HepG2 (cell line): ENCODE results near the gene EFNA2. TPM values are rescaled to one million over a fixed set of nuclear protein-coding genes. Genes with fewer than 3 reads are reported as not detected.
A peak's percentile ranks its signal among the peaks of the same experiment; 100 is the strongest.

Experiments
- ARHGAP35 ChIP-seq: sonication (generic); formaldehyde crosslinking; IDR thresholded peaks from 2 replicates; pipeline ENCODE4 v1.9.0; 2022; ENCODE audit warnings: mild to moderate bottlenecking, inconsistent platforms, moderate library complexity, missing genetic modification reagents, borderline replicate concordance
- CERS6 ChIP-seq: sonication (generic); formaldehyde crosslinking; IDR thresholded peaks from 2 replicates; pipeline ENCODE4 v1.5.0; 2020; ENCODE audit warnings: missing genetic modification reagents
- FOXM1 ChIP-seq: sonication (generic); formaldehyde crosslinking; IDR thresholded peaks from 2 replicates; pipeline ENCODE4 v1.5.0; 2020; ENCODE audit warnings: missing genetic modification reagents
- GMEB1 ChIP-seq: sonication (generic); formaldehyde crosslinking; IDR thresholded peaks from 2 replicates; pipeline ENCODE4 v1.5.1; 2020; ENCODE audit warnings: missing genetic modification reagents, mild to moderate bottlenecking, borderline replicate concordance
- PRDM10 ChIP-seq: sonication (generic); formaldehyde crosslinking; IDR thresholded peaks from 2 replicates; pipeline ENCODE4 v1.4.0; 2020; ENCODE audit warnings: low read depth, missing genetic modification reagents
- RBAK ChIP-seq: sonication (generic); formaldehyde crosslinking; IDR thresholded peaks from 2 replicates; pipeline ENCODE4 v1.5.1; 2020; ENCODE audit warnings: mild to moderate bottlenecking, missing genetic modification reagents
- REPIN1 ChIP-seq: sonication (generic); formaldehyde crosslinking; IDR thresholded peaks from 2 replicates; pipeline ENCODE4 v1.8.0; 2022; ENCODE audit warnings: missing genetic modification reagents, low read depth, mild to moderate bottlenecking, borderline replicate concordance
- SP2 ChIP-seq: sonication (generic); formaldehyde crosslinking; IDR thresholded peaks from 2 replicates; pipeline ENCODE4 v1.5.1; 2020; ENCODE audit warnings: mild to moderate bottlenecking, missing genetic modification reagents
- TCF7L2 ChIP-seq: IDR thresholded peaks from 2 replicates; pipeline ENCODE4 v1.6.1; 2011; ENCODE audit warnings: mild to moderate bottlenecking, low read depth, low read length, moderate library complexity
- ZBTB37 ChIP-seq: sonication (generic); formaldehyde crosslinking; IDR thresholded peaks from 2 replicates; pipeline ENCODE4 v1.4.0; 2020; ENCODE audit warnings: mild to moderate bottlenecking, missing genetic modification reagents
- ZBTB39 ChIP-seq: sonication (generic); formaldehyde crosslinking; IDR thresholded peaks from 2 replicates; pipeline ENCODE4 v1.5.0; 2020; ENCODE audit warnings: missing genetic modification reagents
- ZFP41 ChIP-seq: sonication (generic); formaldehyde crosslinking; IDR thresholded peaks from 2 replicates; pipeline ENCODE4 v1.4.0; 2020; ENCODE audit warnings: mild to moderate bottlenecking, missing genetic modification reagents, borderline replicate concordance
- ZNF34 ChIP-seq: sonication (generic); formaldehyde crosslinking; IDR thresholded peaks from 2 replicates; pipeline ENCODE4 v1.4.0; 2020; ENCODE audit warnings: mild to moderate bottlenecking, missing genetic modification reagents, borderline replicate concordance
- ZNF556 ChIP-seq: sonication (generic); formaldehyde crosslinking; IDR thresholded peaks from 2 replicates; pipeline ENCODE4 v1.4.0; 2020; ENCODE audit warnings: mild to moderate bottlenecking, missing genetic modification reagents, borderline replicate concordance
- ZNF564 ChIP-seq: sonication (generic); formaldehyde crosslinking; IDR thresholded peaks from 2 replicates; pipeline ENCODE4 v1.8.1; 2023; ENCODE audit warnings: mild to moderate bottlenecking, missing genetic modification reagents
- ZNF576 ChIP-seq: sonication (generic); formaldehyde crosslinking; IDR thresholded peaks from 2 replicates; pipeline ENCODE4 v1.4.0; 2020; ENCODE audit warnings: mild to moderate bottlenecking, missing genetic modification reagents
- ZNF614 ChIP-seq: IDR thresholded peaks from 2 replicates; pipeline ENCODE4 v1.6.1; 2018; ENCODE audit warnings: missing biosample characterization, missing genetic modification reagents, inconsistent platforms, borderline replicate concordance
- ZNF816 ChIP-seq: sonication (generic); formaldehyde crosslinking; IDR thresholded peaks from 2 replicates; pipeline ENCODE4 v1.8.0; 2022; ENCODE audit warnings: missing genetic modification reagents, mild to moderate bottlenecking, borderline replicate concordance
- polyA plus RNA-seq, 8 experiments: library from polyadenylated mRNA; depleted of rRNA in 3 of 8; stranded (reverse) in 7 of 8; unstranded in 1 of 8; fragments of >200 nt; fragmentation: Illumina TruSeq in 4 of 8; extraction: Trizol in 4 of 8; gene quantifications; 2 replicates each; pipeline versions ENCODE4 v1.2.1 to v1.2.3, GENCODE V29; 2011 to 2016; ENCODE audit warnings: low read depth in 4 of 8, missing spikeins in 1 of 8, mixed read lengths in 1 of 8; ENCODE audit not compliant: insufficient read depth in 1 of 8
- total RNA-seq, 5 experiments: library from RNA; depleted of rRNA; stranded (reverse); fragments of >200 nt; fragmentation: Illumina TruSeq; extraction: Trizol; gene quantifications; 2 replicates each; pipeline ENCODE4 v1.2.3, GENCODE V29; 2016; ENCODE audit warnings: low read depth in 1 of 5

The EFNA2 gene
- total and polyA plus RNA-seq, 2 of the 13 experiments (the other 11 are each of a cell fraction or from before 2014, with no cell fraction given): 6.0 to 9.9 TPM

GRCh38 chr19:1248139-1248785 is 37.4 kb upstream of the EFNA2 start, which contains the start of gene MIDN (continued):
- TF ChIP-seq REPIN1 (CRISPR knock-in tag): no peak; the same call in 1 of the 2 replicates
- no peak for TF ChIP-seq ZBTB39
- TF ChIP-seq ZNF614 (CRISPR knock-in tag): no peak
- no peak for TF ChIP-seq ZBTB37 (CRISPR knock-in tag)
- peak; percentile 19; the same call in 1 of the 2 replicates for TF ChIP-seq PRDM10 (CRISPR knock-in tag)
- TF ChIP-seq ZNF556: no peak
- no peak for TF ChIP-seq TCF7L2
- no peak for TF ChIP-seq CERS6 (CRISPR knock-in tag)
- TF ChIP-seq ZNF564 (CRISPR knock-in tag): peak; percentile 89; the same call in 1 of the 2 replicates
- TF ChIP-seq ARHGAP35 (CRISPR knock-in tag): 0 out of 2 replicates have a peak, but pooled peaks have one; percentile 28
- no peak; the same call in 1 of the 2 replicates for TF ChIP-seq ZNF816 (CRISPR knock-in tag)
- no peak for TF ChIP-seq ZNF34
- no peak for TF ChIP-seq ZNF576 (CRISPR knock-in tag)
- TF ChIP-seq SP2 (CRISPR knock-in tag): peak; percentile 39; the same call in 1 of the 2 replicates
- no peak for TF ChIP-seq ZFP41 (CRISPR knock-in tag)
- TF ChIP-seq GMEB1: no peak
- TF ChIP-seq FOXM1 (CRISPR knock-in tag): no peak
- no peak for TF ChIP-seq RBAK (CRISPR knock-in tag)
